Testis (tissue), 3 donors: ENCODE measurements around the gene C6orf15. TPM values are rescaled to one million over a fixed set of nuclear protein-coding genes. Genes with fewer than 3 reads are reported as not detected.

Experiments
- DNase-seq: peaks from one replicate; pipeline ENCODE4 v3.0.0-alpha.2; 2019
- H3K27ac ChIP-seq, 2 donors: fragments of 200-600 bp; sonication (generic); one replicate each; pipeline ENCODE4 v1.5.1; 2019
- H3K27me3 ChIP-seq: fragments of 200-600 bp; sonication (generic); one replicate; pipeline ENCODE4 v1.5.1; 2019
- H3K36me3 ChIP-seq: fragments of 200-600 bp; sonication (generic); one replicate; pipeline ENCODE4 v1.5.1; 2017; ENCODE audit warnings: low read depth; ENCODE audit errors: missing control alignments
- H3K4me1 ChIP-seq: fragments of 200-600 bp; sonication (generic); one replicate; pipeline ENCODE4 v1.5.1; 2019
- H3K4me3 ChIP-seq, 2 donors: fragments of 200-600 bp; sonication (generic); one replicate each; pipeline ENCODE4 v1.5.1; 2017 to 2019
- H3K9me3 ChIP-seq: fragments of 200-600 bp; sonication (generic); one replicate; pipeline ENCODE4 v1.5.1; 2017
- CTCF ChIP-seq, 3 experiments: fragments of 450-650 bp in 2 of 3; fragments of 200-600 bp in 1 of 3; sonication (generic) in 1 of 3; IDR thresholded peaks; one replicate each; pipeline ENCODE4 v1.5.1; 2016 to 2019; ENCODE audit warnings: antibody characterized with exemption in 3 of 3, mild to moderate bottlenecking in 2 of 3, moderate library complexity in 1 of 3
- POLR2A ChIP-seq: fragments of 450-650 bp; IDR thresholded peaks from one replicate; pipeline ENCODE4 v1.6.1; 2017; ENCODE audit warnings: antibody characterized with exemption, mild to moderate bottlenecking, moderate library complexity
- WGBS, 2 donors: methylation state at CpG; one replicate each; pipeline ENCODE4 v1.1.5; 2018; 5-methylcytosine and 5-hydroxymethylcytosine counted together
- intact Hi-C: fragments of 100-400 bp; cut with DNase I; formaldehyde crosslinking; loops from one replicate; pipeline ENCODE4 v1.15.1; 2023; ENCODE audit warnings: low total_unique reads
- polyA plus RNA-seq: library from polyadenylated mRNA; stranded (reverse); fragments of 350-450 nt; fragmentation: Illumina TruSeq; extraction: RNeasy Lipid Tissue Mini Kit (QIAGEN cat#74804); gene quantifications from one replicate; pipeline ENCODE4 v1.2.3, GENCODE V29; 2014; ENCODE audit warnings: low read depth, low replicate concordance; ENCODE audit not compliant: insufficient read depth
- total RNA-seq, 2 donors: library from RNA; depleted of rRNA; stranded (reverse); fragments of >200 nt; gene quantifications; one replicate each; pipeline ENCODE4 v1.2.3, GENCODE V29; 2016

Gene C6orf15
- total and polyA plus RNA-seq, 3 donors from 2014 or later, result not detected

- Histone ChIP-seq H3K4me3 (no peak overlapping the region), H3K27me3 (no peaks in the 10 kb centered on the region), H3K4me1 (no peaks in the 10 kb centered on the region), H3K27ac (no peak overlapping the region), H3K36me3 (no peaks in the 10 kb centered on the region), H3K9me3 (no peaks in the 10 kb centered on the region)
- TF ChIP-seq POLR2A, result no peak
- TF ChIP-seq CTCF (IDR thresholded peaks at IDR 0.05), result no peak
- WGBS, 2 donors, result 93 to 95% methylated on average over 10 of the region's 10 CpGs
- intact Hi-C loops, result loop anchor here (10.0 kb wide), 1 partner anchor 219 kb away; no protein-coding TSS in a partner anchor
- no peak for DNase-seq
Observed at GRCh38 chr6:31145386-31145785, 33.0 kb upstream of the C6orf15 start.

- Histone ChIP-seq H3K36me3 (no peaks in the 10 kb centered on the region), H3K4me1 (no peaks in the 10 kb centered on the region), H3K27ac (no peak overlapping the region), H3K9me3 (no peaks in the 10 kb centered on the region), H3K27me3 (no peaks in the 10 kb centered on the region), H3K4me3 (no peak overlapping the region)
- 76 to 87% methylated on average over 11 of the region's 11 CpGs for WGBS, 2 donors
- intact Hi-C loops, result loop anchor here (10.0 kb wide), 1 partner anchor 220 kb away; no protein-coding TSS in a partner anchor
- TF ChIP-seq POLR2A, result no peak
- TF ChIP-seq CTCF (IDR thresholded peaks at IDR 0.05), result no peak
- no peak for DNase-seq
Observed at GRCh38 chr6:31144970-31145340, 32.6 kb upstream of the C6orf15 start.

- no peaks in the 10 kb centered on the region for H3K9me3 ChIP-seq
- no peak for TF ChIP-seq CTCF (IDR thresholded peaks at IDR 0.05)
- H3K36me3 ChIP-seq, result no peaks in the 10 kb centered on the region
- H3K27me3 ChIP-seq, result no peaks in the 10 kb centered on the region
- WGBS, 2 donors, result 84 to 87% methylated on average over 14 to 18 of the region's 18 CpGs
- H3K27ac ChIP-seq, result no peak overlapping the region
- no peak for DNase-seq
- H3K4me3 ChIP-seq, result no peak overlapping the region
- no peaks in the 10 kb centered on the region for H3K4me1 ChIP-seq
- intact Hi-C loops, result loop anchor here (10.0 kb wide), 1 partner anchor 220 kb away; no protein-coding TSS in a partner anchor
Observed at GRCh38 chr6:31144296-31144969, 32.1 kb upstream of the C6orf15 start.

GRCh38 chr6:31143148-31143547, 30.8 kb upstream of the C6orf15 start:
- TF ChIP-seq CTCF (IDR thresholded peaks at IDR 0.05) (no peak), POLR2A (no peak)
- DNase-seq, result peak; percentile 46
- Histone ChIP-seq H3K36me3 (no peaks in the 10 kb centered on the region), H3K4me3 (no peak overlapping the region), H3K4me1 (no peaks in the 10 kb centered on the region), H3K27me3 (no peaks in the 10 kb centered on the region), H3K27ac (peak overlapping the region in 1 of 2 donors; percentile 15), H3K9me3 (no peaks in the 10 kb centered on the region)
- WGBS, 2 donors, result 47 to 66% methylated on average over 11 of the region's 11 CpGs
- intact Hi-C loops, result loop anchor here (10.0 kb wide), 1 partner anchor 222 kb away; no protein-coding TSS in a partner anchor

GRCh38 chr6:31142361-31142761, 30.0 kb upstream of the C6orf15 start:
- no peak for DNase-seq
- Histone ChIP-seq H3K4me3 (no peak overlapping the region), H3K27ac (no peak overlapping the region), H3K36me3 (no peaks in the 10 kb centered on the region), H3K9me3 (no peaks in the 10 kb centered on the region), H3K27me3 (no peaks in the 10 kb centered on the region), H3K4me1 (no peaks in the 10 kb centered on the region)
- TF ChIP-seq CTCF (IDR thresholded peaks at IDR 0.05) (no peak), POLR2A (no peak)
- intact Hi-C loops, result loop anchor here (10.0 kb wide), 1 partner anchor 222 kb away; no protein-coding TSS in a partner anchor
- WGBS, 2 donors, result 69 to 71% methylated on average over 2 of the region's 2 CpGs
